HL-60 (cell line): Measurements from ENCODE around the gene MEIS1.

Source experiments
- DNase-seq, 2 experiments: peaks; one replicate each; pipeline ENCODE4 v3.0.0-alpha.2; 2010 to 2020; ENCODE audit warnings: low read depth in 1 of 2, low spot score in 1 of 2
- H3K27ac ChIP-seq: fragments of 250-450 bp; sonication (Bioruptor Pico); replicated peaks from 2 replicates; pipeline ENCODE4 v1.5.1; 2020; ENCODE audit warnings: mild to moderate bottlenecking, moderate library complexity
- H3K27me3 ChIP-seq: fragments of 250-450 bp; sonication (Bioruptor Pico); 2 replicates; pipeline ENCODE4 v1.5.1; 2021; ENCODE audit warnings: mild to moderate bottlenecking, moderate library complexity; ENCODE audit not compliant: insufficient read depth, poor library complexity, severe bottlenecking
- H3K4me3 ChIP-seq: replicated peaks from 2 replicates; pipeline ENCODE4 v1.5.1; 2011; ENCODE audit warnings: mild to moderate bottlenecking, control low read depth, low read length; ENCODE audit not compliant: insufficient read depth
- GABPA ChIP-seq: IDR thresholded peaks from 2 replicates; pipeline ENCODE4 v1.6.1; 2012; ENCODE audit warnings: low read depth
- POLR2AphosphoS5 ChIP-seq: IDR thresholded peaks from 2 replicates; pipeline ENCODE4 v1.6.1; 2012; ENCODE audit warnings: low read depth
- SPI1 ChIP-seq: IDR thresholded peaks from 2 replicates; pipeline ENCODE4 v1.6.1; 2012; ENCODE audit warnings: low read depth, mild to moderate bottlenecking, borderline replicate concordance
- TF ChIP-seq, protein P1 (sequence below): IDR thresholded peaks from one replicate; pipeline ENCODE4 v1.5.1; 2011; ENCODE audit warnings: low read length, control low read depth, inconsistent platforms; ENCODE audit not compliant: insufficient read depth
- TF ChIP-seq, protein P2 (sequence below): IDR thresholded peaks from 2 replicates; pipeline ENCODE4 v1.6.1; 2012; ENCODE audit warnings: low read depth; ENCODE audit not compliant: insufficient replicate concordance

Gene MEIS1

GRCh38 chr2:66522611-66523376, 87.9 kb downstream of the MEIS1 start:
- TF ChIP-seq, protein P1, sequence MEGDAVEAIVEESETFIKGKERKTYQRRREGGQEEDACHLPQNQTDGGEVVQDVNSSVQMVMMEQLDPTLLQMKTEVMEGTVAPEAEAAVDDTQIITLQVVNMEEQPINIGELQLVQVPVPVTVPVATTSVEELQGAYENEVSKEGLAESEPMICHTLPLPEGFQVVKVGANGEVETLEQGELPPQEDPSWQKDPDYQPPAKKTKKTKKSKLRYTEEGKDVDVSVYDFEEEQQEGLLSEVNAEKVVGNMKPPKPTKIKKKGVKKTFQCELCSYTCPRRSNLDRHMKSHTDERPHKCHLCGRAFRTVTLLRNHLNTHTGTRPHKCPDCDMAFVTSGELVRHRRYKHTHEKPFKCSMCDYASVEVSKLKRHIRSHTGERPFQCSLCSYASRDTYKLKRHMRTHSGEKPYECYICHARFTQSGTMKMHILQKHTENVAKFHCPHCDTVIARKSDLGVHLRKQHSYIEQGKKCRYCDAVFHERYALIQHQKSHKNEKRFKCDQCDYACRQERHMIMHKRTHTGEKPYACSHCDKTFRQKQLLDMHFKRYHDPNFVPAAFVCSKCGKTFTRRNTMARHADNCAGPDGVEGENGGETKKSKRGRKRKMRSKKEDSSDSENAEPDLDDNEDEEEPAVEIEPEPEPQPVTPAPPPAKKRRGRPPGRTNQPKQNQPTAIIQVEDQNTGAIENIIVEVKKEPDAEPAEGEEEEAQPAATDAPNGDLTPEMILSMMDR = no peak
- TF ChIP-seq POLR2AphosphoS5 (no peak), GABPA (no peak), SPI1 (no peak)
- TF ChIP-seq, protein P2, sequence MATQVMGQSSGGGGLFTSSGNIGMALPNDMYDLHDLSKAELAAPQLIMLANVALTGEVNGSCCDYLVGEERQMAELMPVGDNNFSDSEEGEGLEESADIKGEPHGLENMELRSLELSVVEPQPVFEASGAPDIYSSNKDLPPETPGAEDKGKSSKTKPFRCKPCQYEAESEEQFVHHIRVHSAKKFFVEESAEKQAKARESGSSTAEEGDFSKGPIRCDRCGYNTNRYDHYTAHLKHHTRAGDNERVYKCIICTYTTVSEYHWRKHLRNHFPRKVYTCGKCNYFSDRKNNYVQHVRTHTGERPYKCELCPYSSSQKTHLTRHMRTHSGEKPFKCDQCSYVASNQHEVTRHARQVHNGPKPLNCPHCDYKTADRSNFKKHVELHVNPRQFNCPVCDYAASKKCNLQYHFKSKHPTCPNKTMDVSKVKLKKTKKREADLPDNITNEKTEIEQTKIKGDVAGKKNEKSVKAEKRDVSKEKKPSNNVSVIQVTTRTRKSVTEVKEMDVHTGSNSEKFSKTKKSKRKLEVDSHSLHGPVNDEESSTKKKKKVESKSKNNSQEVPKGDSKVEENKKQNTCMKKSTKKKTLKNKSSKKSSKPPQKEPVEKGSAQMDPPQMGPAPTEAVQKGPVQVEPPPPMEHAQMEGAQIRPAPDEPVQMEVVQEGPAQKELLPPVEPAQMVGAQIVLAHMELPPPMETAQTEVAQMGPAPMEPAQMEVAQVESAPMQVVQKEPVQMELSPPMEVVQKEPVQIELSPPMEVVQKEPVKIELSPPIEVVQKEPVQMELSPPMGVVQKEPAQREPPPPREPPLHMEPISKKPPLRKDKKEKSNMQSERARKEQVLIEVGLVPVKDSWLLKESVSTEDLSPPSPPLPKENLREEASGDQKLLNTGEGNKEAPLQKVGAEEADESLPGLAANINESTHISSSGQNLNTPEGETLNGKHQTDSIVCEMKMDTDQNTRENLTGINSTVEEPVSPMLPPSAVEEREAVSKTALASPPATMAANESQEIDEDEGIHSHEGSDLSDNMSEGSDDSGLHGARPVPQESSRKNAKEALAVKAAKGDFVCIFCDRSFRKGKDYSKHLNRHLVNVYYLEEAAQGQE = no peak
- Histone ChIP-seq H3K4me3 (no peak overlapping the region), H3K27ac (no peak overlapping the region)

DNA sequence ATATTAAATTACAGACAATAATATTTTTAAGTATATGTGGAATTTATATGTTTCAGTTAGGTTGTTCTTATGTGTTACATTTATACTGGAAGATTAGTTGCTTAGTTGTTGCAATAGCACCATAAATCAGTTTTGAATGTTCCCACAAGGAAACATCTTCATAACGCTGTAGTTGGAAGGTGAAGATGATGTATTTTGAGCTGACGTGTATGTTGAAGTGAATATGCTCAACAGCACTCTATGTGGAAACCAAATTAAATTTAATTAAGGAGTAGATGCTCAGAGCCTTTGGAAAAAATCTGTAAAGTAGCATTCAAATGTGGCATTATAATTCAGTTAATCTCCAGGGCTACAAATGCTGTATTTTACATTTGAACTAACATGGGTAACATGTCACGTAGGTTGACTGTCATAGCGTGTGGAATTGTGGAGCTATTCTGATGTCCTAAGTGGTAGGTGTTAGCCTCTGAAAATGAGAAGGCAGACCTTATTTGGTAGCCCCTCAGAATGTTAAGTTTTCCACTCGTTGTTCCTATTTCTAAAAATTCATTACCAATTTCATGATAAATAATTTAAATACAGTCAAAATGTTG, 88.5 kb downstream of the MEIS1 start:
- Histone ChIP-seq H3K27ac (no peak overlapping the region), H3K27me3 (no peaks in the 10 kb centered on the region), H3K4me3 (no peak overlapping the region)
- no peak for DNase-seq
- TF ChIP-seq, protein P1 = no peak
- no peak for TF ChIP-seq POLR2AphosphoS5
- TF ChIP-seq SPI1 = no peak

More at GRCh38 chr2:66522611-66523376, 87.9 kb downstream of the MEIS1 start:
- DNase-seq = no peak
- no peaks in the 10 kb centered on the region for H3K27me3 ChIP-seq

GRCh38 chr2:66523990-66524389, 89.1 kb downstream of the MEIS1 start:
- Histone ChIP-seq H3K4me3 (no peak overlapping the region), H3K27ac (no peak overlapping the region), H3K27me3 (no peaks in the 10 kb centered on the region)
- DNase-seq = no peak
- TF ChIP-seq, protein P1 = no peak
- TF ChIP-seq SPI1 (no peak), GABPA (no peak), POLR2AphosphoS5 (no peak)
- TF ChIP-seq, protein P2 = no peak
